SK-N-SH treated with all-trans-retinoic acid at 6 μM for 48 hours (cell line): ENCODE results near the gene PRMT3.

Source experiments
- ARNTL ChIP-seq: fragments of 450-650 bp; formaldehyde crosslinking; IDR thresholded peaks from 2 replicates; pipeline ENCODE4 v1.5.0; 2020; ENCODE audit warnings: low read depth, mild to moderate bottlenecking, moderate library complexity, borderline replicate concordance
- BACH2 ChIP-seq: fragments of 250-450 bp; sonication (Bioruptor Pico); IDR thresholded peaks from 2 replicates; pipeline ENCODE4 v1.9.0; 2021; ENCODE audit warnings: mild to moderate bottlenecking, borderline replicate concordance
- CSDC2 ChIP-seq: fragments of 250-450 bp; sonication (Bioruptor Pico); IDR thresholded peaks from 2 replicates; pipeline ENCODE4 v1.5.0; 2020; ENCODE audit warnings: mild to moderate bottlenecking, moderate library complexity
- CSRNP3 ChIP-seq: fragments of 250-450 bp; sonication (Bioruptor Pico); IDR thresholded peaks from 2 replicates; pipeline ENCODE4 v1.5.1; 2021; ENCODE audit warnings: mild to moderate bottlenecking, moderate library complexity
- ESRRG ChIP-seq: fragments of 250-450 bp; sonication (Bioruptor Pico); IDR thresholded peaks from 2 replicates; pipeline ENCODE4 v1.6.1; 2021; ENCODE audit warnings: mild to moderate bottlenecking
- GLIS3 ChIP-seq: fragments of 250-450 bp; sonication (Bioruptor Pico); IDR thresholded peaks from 2 replicates; pipeline ENCODE4 v1.5.0; 2020; ENCODE audit warnings: mild to moderate bottlenecking, moderate library complexity
- ISL1 ChIP-seq: fragments of 250-450 bp; sonication (Bioruptor Pico); IDR thresholded peaks from 2 replicates; pipeline ENCODE4 v2.1.2; 2022; ENCODE audit warnings: mild to moderate bottlenecking, moderate library complexity
- PATZ1 ChIP-seq: fragments of 250-450 bp; sonication (Bioruptor Pico); IDR thresholded peaks from 2 replicates; pipeline ENCODE4 v1.8.0; 2020; ENCODE audit warnings: mild to moderate bottlenecking, moderate library complexity, borderline replicate concordance
- POU6F1 ChIP-seq: fragments of 250-450 bp; sonication (Bioruptor Pico); IDR thresholded peaks from 2 replicates; pipeline ENCODE4 v1.8.0; 2021; ENCODE audit warnings: low read depth, mild to moderate bottlenecking, moderate library complexity, borderline replicate concordance
- RARB ChIP-seq: fragments of 250-450 bp; sonication (Bioruptor Pico); IDR thresholded peaks from 2 replicates; pipeline ENCODE4 v1.8.0; 2021; ENCODE audit warnings: mild to moderate bottlenecking, moderate library complexity
- TOX ChIP-seq: fragments of 250-450 bp; sonication (Bioruptor Pico); IDR thresholded peaks from 2 replicates; pipeline ENCODE4 v1.8.0; 2021; ENCODE audit warnings: mild to moderate bottlenecking, moderate library complexity, borderline replicate concordance
- ZFP3 ChIP-seq: fragments of 250-450 bp; sonication (Bioruptor Pico); IDR thresholded peaks from 2 replicates; pipeline ENCODE4 v1.5.0; 2020; ENCODE audit warnings: mild to moderate bottlenecking, moderate library complexity
- ZFP30 ChIP-seq: fragments of 450-650 bp; formaldehyde crosslinking; IDR thresholded peaks from 2 replicates; pipeline ENCODE4 v1.5.0; 2022; ENCODE audit warnings: mild to moderate bottlenecking, moderate library complexity
- TF ChIP-seq, protein P1 (sequence below): fragments of 250-450 bp; sonication (Bioruptor Pico); IDR thresholded peaks from 2 replicates; pipeline ENCODE4 v1.5.1; 2020; ENCODE audit warnings: low read depth, mild to moderate bottlenecking, moderate library complexity

- TF ChIP-seq BACH2 (CRISPR knock-in tag) (no peak), ESRRG (no peak), ZFP3 (CRISPR knock-in tag) (no peak), POU6F1 (CRISPR knock-in tag) (no peak), CSRNP3 (no peak), PATZ1 (CRISPR knock-in tag) (no peak), RARB (no peak), ARNTL (no peak), ISL1 (CRISPR knock-in tag) (no peak), GLIS3 (no peak), TOX (CRISPR knock-in tag) (no peak), CSDC2 (no peak), ZFP30 (no peak)
- TF ChIP-seq, protein P1, sequence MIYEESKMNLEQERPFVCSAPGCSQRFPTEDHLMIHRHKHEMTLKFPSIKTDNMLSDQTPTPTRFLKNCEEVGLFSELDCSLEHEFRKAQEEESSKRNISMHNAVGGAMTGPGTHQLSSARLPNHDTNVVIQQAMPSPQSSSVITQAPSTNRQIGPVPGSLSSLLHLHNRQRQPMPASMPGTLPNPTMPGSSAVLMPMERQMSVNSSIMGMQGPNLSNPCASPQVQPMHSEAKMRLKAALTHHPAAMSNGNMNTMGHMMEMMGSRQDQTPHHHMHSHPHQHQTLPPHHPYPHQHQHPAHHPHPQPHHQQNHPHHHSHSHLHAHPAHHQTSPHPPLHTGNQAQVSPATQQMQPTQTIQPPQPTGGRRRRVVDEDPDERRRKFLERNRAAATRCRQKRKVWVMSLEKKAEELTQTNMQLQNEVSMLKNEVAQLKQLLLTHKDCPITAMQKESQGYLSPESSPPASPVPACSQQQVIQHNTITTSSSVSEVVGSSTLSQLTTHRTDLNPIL (CRISPR knock-in tag): no peak
These were observed 125.4 kb downstream of the PRMT3 start for GRCh38 chr11:20512869-20513268.
